HCT116 (cell line): Measurements from ENCODE around the gene PPP1R3C. TPM values are rescaled to one million over a fixed set of nuclear protein-coding genes. Genes with fewer than 3 reads are reported as not detected.

Experiments
- ATAC-seq: fragments of 200-7000 bp; cut with Tn5 transposase; 2 replicates; pipeline ENCODE4 v1.9.1; 2020; ENCODE audit warnings: mild to moderate bottlenecking, moderate library complexity
- BruUV-seq: library from RNA; stranded (reverse); fragments of 400-500 nt; replicated peaks from 2 replicates; lab custom pipeline; 2021; lab: Mats Ljungman, UMichigan
- CTCF ChIA-PET: fragments of 300-600 bp; sonication (Branson Sonifier 250); formaldehyde crosslinking; loops from one replicate; lab custom pipeline; 2021; ENCODE audit warnings: antibody characterized with exemption; lab: Charles Lee
- POLR2A ChIA-PET: fragments of 300-600, 350-600 bp; sonication (Branson Sonifier 250); formaldehyde crosslinking; loops from one replicate; lab custom pipeline; 2021; ENCODE audit warnings: antibody characterized with exemption; lab: Charles Lee
- RAD21 ChIA-PET, 2 experiments: fragments of 300-600 bp; sonication (Branson Sonifier 250); formaldehyde crosslinking; loops; one replicate each; lab custom pipeline; 2023; ENCODE audit warnings: low total read pairs in 2 of 2; ENCODE audit not compliant: uncharacterized antibody in 2 of 2, unreplicated experiment in 2 of 2, low non-redundant PET in 1 of 2; lab: Charles Lee
- DNase-seq: peaks from one replicate; pipeline ENCODE4 v3.0.0-alpha.2; 2010; ENCODE audit warnings: low read depth, low spot score
- H2AFZ ChIP-seq: fragments of 200-600 bp; shearing (Covaris generic), sonication (generic); 2 replicates; pipeline ENCODE4 v1.6.1; 2017; ENCODE audit warnings: low read depth, mixed run types, mixed read lengths, antibody characterized with exemption, low read length; ENCODE audit not compliant: poor library complexity, severe bottlenecking
- H3K27ac ChIP-seq: 2 replicates; pipeline ENCODE4 v1.5.1; 2012; ENCODE audit warnings: low read depth, low read length
- H3K27me3 ChIP-seq: fragments of 200-600 bp; sonication (generic); 2 replicates; pipeline ENCODE4 v1.6.1; 2016; ENCODE audit warnings: mixed run types, low read length, mixed read lengths; ENCODE audit not compliant: insufficient read depth
- H3K36me3 ChIP-seq, 2 experiments: fragments of 200-500 bp in 1 of 2; fragments of 200-600 bp in 1 of 2; sonication (Bioruptor generic) in 1 of 2; sonication (generic) in 1 of 2; 2 replicates each; pipeline versions ENCODE4 v1.5.1 to v1.6.1; 2014 to 2016; ENCODE audit warnings: low read length in 2 of 2, inconsistent platforms in 1 of 2, mixed read lengths in 1 of 2, mixed run types in 1 of 2; ENCODE audit not compliant: insufficient read depth in 2 of 2, control insufficient read depth in 1 of 2
- H3K4me1 ChIP-seq, 2 experiments: fragments of 200-600 bp in 1 of 2; sonication (generic) in 1 of 2; 2 replicates each; pipeline versions ENCODE4 v1.5.1 to v1.6.1; 2012 to 2017; ENCODE audit warnings: low read length in 2 of 2, inconsistent platforms in 1 of 2, mild to moderate bottlenecking in 1 of 2, mixed read lengths in 1 of 2, mixed run types in 1 of 2, moderate library complexity in 1 of 2; ENCODE audit not compliant: insufficient read depth in 2 of 2, control insufficient read depth in 1 of 2
- H3K4me2 ChIP-seq: fragments of 200-600 bp; sonication (generic); 2 replicates; pipeline ENCODE4 v1.6.1; 2017; ENCODE audit warnings: mixed run types, low read length, mixed read lengths
- H3K4me3 ChIP-seq, 2 experiments: fragments of 200-600 bp in 1 of 2; sonication (generic) in 1 of 2; replicated peaks in 1 of 2; 2 replicates each; pipeline ENCODE4 v1.5.1; 2011 to 2016; ENCODE audit warnings: low read length in 2 of 2, control low read depth in 1 of 2, low read depth in 1 of 2, mild to moderate bottlenecking in 1 of 2, mixed read lengths in 1 of 2, mixed run types in 1 of 2
- H3K79me2 ChIP-seq: fragments of 200-600 bp; sonication (generic); 2 replicates; pipeline ENCODE4 v1.6.1; 2017; ENCODE audit warnings: mild to moderate bottlenecking, mixed run types, low read length, moderate library complexity, mixed read lengths; ENCODE audit not compliant: insufficient read depth
- H3K9ac ChIP-seq: fragments of 200-600 bp; sonication (generic); 2 replicates; pipeline ENCODE4 v1.6.1; 2016; ENCODE audit warnings: low read length, mixed read lengths
- H3K9me2 ChIP-seq: fragments of 200-600 bp; sonication (generic), shearing (Covaris generic); 2 replicates; pipeline ENCODE4 v1.6.1; 2017; ENCODE audit warnings: mixed run types, mild to moderate bottlenecking, moderate library complexity; ENCODE audit not compliant: insufficient read depth
- H3K9me3 ChIP-seq, 2 experiments: fragments of 200-500 bp in 1 of 2; fragments of 200-600 bp in 1 of 2; sonication (Bioruptor generic) in 1 of 2; sonication (generic) in 1 of 2; 2 replicates each; pipeline ENCODE4 v1.6.1; 2014 to 2017; ENCODE audit warnings: low read length in 2 of 2, mixed read lengths in 2 of 2, inconsistent platforms in 1 of 2, low read depth in 1 of 2, mild to moderate bottlenecking in 1 of 2, mixed run types in 1 of 2, moderate library complexity in 1 of 2; ENCODE audit not compliant: control insufficient read depth in 1 of 2, insufficient read depth in 1 of 2
- H4K20me1 ChIP-seq: fragments of 200-600 bp; sonication (generic), shearing (Covaris generic); 2 replicates; pipeline ENCODE4 v1.6.1; 2017; ENCODE audit warnings: mixed run types, mild to moderate bottlenecking, moderate library complexity; ENCODE audit not compliant: insufficient read depth
- ATF3 ChIP-seq: IDR thresholded peaks from 2 replicates; pipeline ENCODE4 v1.6.1; 2012
- CBX3 ChIP-seq: IDR thresholded peaks from 2 replicates; pipeline ENCODE4 v1.6.1; 2012; ENCODE audit warnings: low read depth
- CEBPB ChIP-seq: IDR thresholded peaks from 2 replicates; pipeline ENCODE4 v1.6.1; 2012; ENCODE audit warnings: low read depth
- CTCF ChIP-seq, 3 experiments: fragments of 200-600 bp in 1 of 3; sonication (generic) in 1 of 3; IDR thresholded peaks in 2 of 3; conservative IDR thresholded peaks in 1 of 3; 2 replicates each; pipeline ENCODE4 v1.5.1; 2012 to 2017; ENCODE audit warnings: low read depth in 2 of 3, low read length in 2 of 3, antibody characterized with exemption in 1 of 3, borderline replicate concordance in 1 of 3, control low read depth in 1 of 3, mild to moderate bottlenecking in 1 of 3, mixed read lengths in 1 of 3, mixed run types in 1 of 3, moderate library complexity in 1 of 3; ENCODE audit not compliant: insufficient read depth in 1 of 3
- EGR1 ChIP-seq: IDR thresholded peaks from 2 replicates; pipeline ENCODE4 v1.6.1; 2012; ENCODE audit warnings: low read depth
- ELF1 ChIP-seq: IDR thresholded peaks from 2 replicates; pipeline ENCODE4 v1.6.1; 2012; ENCODE audit warnings: low read depth, borderline replicate concordance
- EZH2phosphoT487 ChIP-seq: fragments of 200-600 bp; IDR thresholded peaks from 2 replicates; pipeline ENCODE4 v1.6.1; 2018; ENCODE audit warnings: antibody characterized with exemption, borderline replicate concordance
- FOSL1 ChIP-seq: IDR thresholded peaks from 2 replicates; pipeline ENCODE4 v1.6.1; 2012; ENCODE audit warnings: low read depth
- JUND ChIP-seq: IDR thresholded peaks from 2 replicates; pipeline ENCODE4 v1.6.1; 2012
- POLR2AphosphoS5 ChIP-seq: IDR thresholded peaks from 2 replicates; pipeline ENCODE4 v1.6.1; 2011; ENCODE audit warnings: mild to moderate bottlenecking, low read depth, low read length, moderate library complexity
- RAD21 ChIP-seq: IDR thresholded peaks from 2 replicates; pipeline ENCODE4 v1.6.1; 2012; ENCODE audit warnings: low read depth, mild to moderate bottlenecking
- REST ChIP-seq: IDR thresholded peaks from 2 replicates; pipeline ENCODE4 v1.6.1; 2012; ENCODE audit warnings: low read depth
- SIN3A ChIP-seq: IDR thresholded peaks from 2 replicates; pipeline ENCODE4 v1.6.1; 2012; ENCODE audit warnings: low read depth
- SP1 ChIP-seq: IDR thresholded peaks from 2 replicates; pipeline ENCODE4 v1.6.1; 2012; ENCODE audit warnings: low read depth
- SRF ChIP-seq: IDR thresholded peaks from 2 replicates; pipeline ENCODE4 v1.6.1; 2012; ENCODE audit warnings: low read depth
- TCF7L2 ChIP-seq: IDR thresholded peaks from 2 replicates; pipeline ENCODE4 v1.7.0; 2011; ENCODE audit warnings: borderline replicate concordance, inconsistent platforms; ENCODE audit not compliant: insufficient read depth, insufficient read length; ENCODE audit errors: extremely low read depth
- ZBTB33 ChIP-seq: IDR thresholded peaks from 2 replicates; pipeline ENCODE4 v1.6.1; 2011; ENCODE audit warnings: mild to moderate bottlenecking, low read length, moderate library complexity; ENCODE audit not compliant: insufficient replicate concordance; ENCODE audit errors: extremely low read depth
- intact Hi-C: fragments of 100-400 bp; cut with micrococcal nuclease; formaldehyde crosslinking; loops from 2 replicates; pipeline ENCODE4 v1.10.0; 2022
- total RNA-seq: library from RNA; stranded (reverse); gene quantifications from one replicate; pipeline ENCODE4 v1.2.1, GENCODE V29; 2021; ENCODE audit not compliant: unreplicated experiment
- TF ChIP-seq, protein P1 (sequence below): IDR thresholded peaks from 2 replicates; pipeline ENCODE4 v1.6.1; 2012

Gene PPP1R3C
- total RNA-seq, 1 experiment from 2014 or later: 0.20 TPM

- RAD21 ChIA-PET: no interaction called here
- Histone ChIP-seq H3K9me2 (no peaks in the 10 kb centered on the region), H3K36me3 (no peaks in the 10 kb centered on the region), H3K27me3 (no peaks in the 10 kb centered on the region), H3K79me2 (no peaks in the 10 kb centered on the region), H3K4me1 (peaks cover 13 to 14% of the 10 kb centered on the region in 2 experiments), H2AFZ (no peak overlapping the region), H3K9me3 (no peaks in the 10 kb centered on the region), H3K4me3 (no peak overlapping the region), H3K27ac (no peak overlapping the region), H3K9ac (no peak overlapping the region), H3K4me2 (no peak overlapping the region), H4K20me1 (no peaks in the 10 kb centered on the region)
- intact Hi-C loops: no loop called here
- TF ChIP-seq, protein P1, sequence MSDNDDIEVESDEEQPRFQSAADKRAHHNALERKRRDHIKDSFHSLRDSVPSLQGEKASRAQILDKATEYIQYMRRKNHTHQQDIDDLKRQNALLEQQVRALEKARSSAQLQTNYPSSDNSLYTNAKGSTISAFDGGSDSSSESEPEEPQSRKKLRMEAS: no peak
- TF ChIP-seq ATF3 (no peak), CTCF (IDR thresholded peaks at IDR 0.05 in 2 of 3, conservative IDR thresholded peaks at IDR 0.05 in 1 of 3; ENCODE audit: borderline replicate concordance in 1 of 3, insufficient read depth in 1 of 3, low read depth in 2 of 3, low read length in 2 of 3) (no peak), ZBTB33 (no peak), TCF7L2 (no peak), FOSL1 (no peak), SRF (no peak), EZH2phosphoT487 (no peak), CEBPB (no peak), POLR2AphosphoS5 (no peak), CBX3 (no peak), JUND (no peak), ELF1 (no peak), RAD21 (no peak), SP1 (no peak), REST (no peak), SIN3A (no peak), EGR1 (no peak)
- CTCF ChIA-PET: interaction anchor here (0.9 kb wide), 1 partner anchor 15 kb away, joined by 4 read pairs; no protein-coding TSS in a partner anchor
- ATAC-seq (no peak), DNase-seq (no peak)
- no TSS peak for BruUV-seq
- POLR2A ChIA-PET: no interaction called here
Observed at GRCh38 chr10:91679296-91679695, 46.4 kb upstream of the PPP1R3C start.
